Fibroblast of villous mesenchyme (primary cell): ENCODE data around the gene CDK19. TPM values are rescaled to one million over a fixed set of nuclear protein-coding genes. Genes with fewer than 3 reads are reported as not detected.

Source experiments
- DNase-seq: peaks from one replicate; pipeline ENCODE4 v3.0.0-alpha.2; 2010; ENCODE audit warnings: low read depth
- H3K4me3 ChIP-seq: 2 replicates; pipeline ENCODE4 v1.5.1; 2011; ENCODE audit warnings: low read depth, mild to moderate bottlenecking, low read length
- CTCF ChIP-seq: IDR thresholded peaks from 2 replicates; pipeline ENCODE4 v1.5.1; 2012; ENCODE audit warnings: low read depth, mild to moderate bottlenecking, low read length; ENCODE audit not compliant: insufficient read depth
- total RNA-seq: library from RNA; depleted of rRNA; stranded (reverse); fragments of >200 nt; gene quantifications from 2 replicates; pipeline ENCODE4 v1.2.3, GENCODE V29; 2012

Gene CDK19
- total RNA-seq, 1 donor = 9.9 TPM

- H3K4me3 ChIP-seq = no peak overlapping the region
- no peak for TF ChIP-seq CTCF
- no peak for DNase-seq
Observed at GRCh38 chr6:110645685-110646418, 169.4 kb downstream of the CDK19 start.

GRCh38 chr6:110643175-110643574 is 172.1 kb downstream of the CDK19 start:
- TF ChIP-seq CTCF = no peak
- no peak overlapping the region for H3K4me3 ChIP-seq
- peak; percentile 45 for DNase-seq

GRCh38 chr6:110642711-110643110 is 172.6 kb downstream of the CDK19 start:
- no peak overlapping the region for H3K4me3 ChIP-seq
- no peak for TF ChIP-seq CTCF
- no peak for DNase-seq

GRCh38 chr6:110636781-110637180 is 178.5 kb downstream of the CDK19 start:
- no peak overlapping the region for H3K4me3 ChIP-seq
- TF ChIP-seq CTCF = no peak
- DNase-seq = no peak

GRCh38 chr6:110635096-110635495 is 180.2 kb downstream of the CDK19 start:
- DNase-seq = no peak
- no peak overlapping the region for H3K4me3 ChIP-seq
- no peak for TF ChIP-seq CTCF

GRCh38 chr6:110633731-110634213 is 181.5 kb downstream of the CDK19 start:
- DNase-seq = no peak
- no peak for TF ChIP-seq CTCF

GRCh38 chr6:110629153-110629552 is 186.1 kb downstream of the CDK19 start:
- no peak for DNase-seq
- no peak for TF ChIP-seq CTCF
- no peak overlapping the region for H3K4me3 ChIP-seq

More at GRCh38 chr6:110633731-110634213, 181.5 kb downstream of the CDK19 start:
- H3K4me3 ChIP-seq = no peak overlapping the region
